NCI-H510A treated with DMSO at 0.1 percent for 48 hours (cell line): ENCODE measurements around the gene TPM4.

Experiments used
- DNase-seq: peaks from one replicate; lab custom pipeline; 2025; lab: John Stamatoyannopoulos, UW

TPM4 gene

GRCh38 chr19:16041991-16042386 lies 34.3 kb upstream of the TPM4 start:
- DNase-seq, result no peak

GRCh38 chr19:16042533-16043085 lies 33.7 kb upstream of the TPM4 start:
- DNase-seq, result no peak

- DNase-seq, result no peak
Measured at GRCh38 chr19:16043156-16043757, 33.0 kb upstream of the TPM4 start.

- DNase-seq, result no peak
Measured at GRCh38 chr19:16044746-16045145, 31.5 kb upstream of the TPM4 start.

- DNase-seq, result no peak
Measured at GRCh38 chr19:16045171-16045570, 31.1 kb upstream of the TPM4 start.

GRCh38 chr19:16045893-16046292 lies 30.4 kb upstream of the TPM4 start:
- DNase-seq, result no peak

GRCh38 chr19:16048583-16048982 lies 27.7 kb upstream of the TPM4 start:
- no peak for DNase-seq

GRCh38 chr19:16051254-16052025 lies 24.9 kb upstream of the TPM4 start:
- DNase-seq, result no peak

- DNase-seq, result no peak
Measured at GRCh38 chr19:16052353-16052752, 23.9 kb upstream of the TPM4 start.

- no peak for DNase-seq
Measured at GRCh38 chr19:16057062-16057461, 19.2 kb upstream of the TPM4 start.

- DNase-seq, result no peak
Measured at GRCh38 chr19:16060294-16060693, 16.0 kb upstream of the TPM4 start.

GRCh38 chr19:16061943-16062342 lies 14.4 kb upstream of the TPM4 start:
- no peak for DNase-seq

- DNase-seq, result peak; percentile 15
Measured at GRCh38 chr19:16062789-16063188, 13.5 kb upstream of the TPM4 start.

- DNase-seq, result no peak
Measured at GRCh38 chr19:16064209-16064889, 11.9 kb upstream of the TPM4 start.

GRCh38 chr19:16066611-16067104 lies 9.6 kb upstream of the TPM4 start:
- DNase-seq, result no peak

GRCh38 chr19:16067205-16067938 lies 8.9 kb upstream of the TPM4 start:
- no peak for DNase-seq

- DNase-seq, result no peak
Measured at GRCh38 chr19:16068696-16069259, 7.5 kb upstream of the TPM4 start.

- DNase-seq, result no peak
Measured at GRCh38 chr19:16069813-16070365, 6.4 kb upstream of the TPM4 start.

- no peak for DNase-seq
Measured at GRCh38 chr19:16070366-16070990, 5.8 kb upstream of the TPM4 start.

GRCh38 chr19:16071072-16071691 lies 5.1 kb upstream of the TPM4 start:
- no peak for DNase-seq
